ENCODE measurements around the gene GANAB.

GRCh38 chr11:62578541-62578940, 67.9 kb downstream of the GANAB start:
- TF ChIP-seq CTCF (conservative IDR thresholded peaks at IDR 0.05; ENCODE audit: low read length) (no peak), EZH2phosphoT487 (IDR thresholded peaks at IDR 0.05; ENCODE audit: borderline replicate concordance) (no peak)
